Natural killer cell (primary cell): ENCODE data around the gene CBFA2T3. TPM values are rescaled to one million over a fixed set of nuclear protein-coding genes. Genes with fewer than 3 reads are reported as not detected.
A peak's percentile ranks its signal among the peaks of the same experiment; 100 is the strongest.

ENCODE experiments used
- ATAC-seq, 3 donors: fragments of 150-1000 bp in 2 of 3; fragments of 200-7000 bp in 1 of 3; cut with Tn5 transposase; 1 replicate in 1 of 3; 2 replicates in 2 of 3; pipeline ENCODE4 v1.10.0; 2021; ENCODE audit warnings: mild to moderate bottlenecking in 2 of 3, moderate library complexity in 2 of 3
- DNase-seq, 2 donors: peaks; one replicate each; pipeline versions ENCODE4 v3.0.0 to v3.0.0-alpha.2; 2013 to 2021; ENCODE audit warnings: mixed read lengths in 1 of 2
- H3K27ac ChIP-seq: one replicate; pipeline ENCODE4 v1.5.1; 2013; ENCODE audit warnings: mild to moderate bottlenecking, low read length
- H3K27me3 ChIP-seq: one replicate; pipeline ENCODE4 v1.6.1; 2013; ENCODE audit warnings: low read length; ENCODE audit not compliant: control insufficient read depth, insufficient read depth
- H3K36me3 ChIP-seq: one replicate; pipeline ENCODE4 v1.6.1; 2013; ENCODE audit warnings: low read length; ENCODE audit not compliant: control insufficient read depth, insufficient read depth
- H3K4me1 ChIP-seq: one replicate; pipeline ENCODE4 v1.6.1; 2013; ENCODE audit warnings: low read length; ENCODE audit not compliant: control insufficient read depth, insufficient read depth
- H3K4me3 ChIP-seq: one replicate; pipeline ENCODE4 v1.5.1; 2013; ENCODE audit warnings: low read length
- H3K9me3 ChIP-seq: one replicate; pipeline ENCODE4 v1.6.1; 2013; ENCODE audit warnings: low read length; ENCODE audit not compliant: control insufficient read depth, insufficient read depth
- H3K27ac Mint-ChIP-seq, 2 donors: one replicate each; pipeline ENCODE4 v1.8.0; 2022; ENCODE audit warnings: mild to moderate bottlenecking in 2 of 2, mixed read lengths in 2 of 2, moderate library complexity in 1 of 2
- H3K27me3 Mint-ChIP-seq, 2 donors: one replicate each; pipeline ENCODE4 v1.8.0; 2022; ENCODE audit warnings: low read depth in 2 of 2, mixed read lengths in 2 of 2
- H3K36me3 Mint-ChIP-seq: one replicate; pipeline ENCODE4 v1.8.0; 2022; ENCODE audit warnings: mixed read lengths
- H3K4me1 Mint-ChIP-seq, 2 donors: one replicate each; pipeline ENCODE4 v1.8.0; 2022; ENCODE audit warnings: mixed read lengths in 2 of 2
- H3K4me3 Mint-ChIP-seq: one replicate; pipeline ENCODE4 v1.8.0; 2022; ENCODE audit warnings: mild to moderate bottlenecking, moderate library complexity, mixed read lengths
- H3K9me3 Mint-ChIP-seq, 2 donors: one replicate each; pipeline ENCODE4 v1.8.0; 2022; ENCODE audit warnings: mixed read lengths in 2 of 2
- WGBS: methylation state at CpG from one replicate; pipeline ENCODE4 v1.1.7; 2013; ENCODE audit warnings: missing lambda C conversion rate; ENCODE audit not compliant: insufficient coverage; 5-methylcytosine and 5-hydroxymethylcytosine counted together
- intact Hi-C: fragments of 100-400 bp; cut with micrococcal nuclease; formaldehyde crosslinking; loops from one replicate; pipeline ENCODE4 v1.14.2; 2022
- total RNA-seq, 4 donors: library from RNA; stranded (reverse); fragments of 120-200 nt in 1 of 4; gene quantifications; one replicate each; pipeline versions ENCODE4 v1.2.3 to v1.2.4, GENCODE V29; 2013 to 2022
- TF ChIP-seq, protein P1 (sequence below): fragments of 200-600 bp; IDR thresholded peaks from one replicate; pipeline ENCODE4 v1.8.0; 2022; ENCODE audit warnings: antibody characterized with exemption

Gene CBFA2T3
- total RNA-seq, 3 donors from 2014 or later (not counting 1 experiment from before 2014, with no cell fraction given): 2.5 to 7.8 (median 4.2) TPM

DNA sequence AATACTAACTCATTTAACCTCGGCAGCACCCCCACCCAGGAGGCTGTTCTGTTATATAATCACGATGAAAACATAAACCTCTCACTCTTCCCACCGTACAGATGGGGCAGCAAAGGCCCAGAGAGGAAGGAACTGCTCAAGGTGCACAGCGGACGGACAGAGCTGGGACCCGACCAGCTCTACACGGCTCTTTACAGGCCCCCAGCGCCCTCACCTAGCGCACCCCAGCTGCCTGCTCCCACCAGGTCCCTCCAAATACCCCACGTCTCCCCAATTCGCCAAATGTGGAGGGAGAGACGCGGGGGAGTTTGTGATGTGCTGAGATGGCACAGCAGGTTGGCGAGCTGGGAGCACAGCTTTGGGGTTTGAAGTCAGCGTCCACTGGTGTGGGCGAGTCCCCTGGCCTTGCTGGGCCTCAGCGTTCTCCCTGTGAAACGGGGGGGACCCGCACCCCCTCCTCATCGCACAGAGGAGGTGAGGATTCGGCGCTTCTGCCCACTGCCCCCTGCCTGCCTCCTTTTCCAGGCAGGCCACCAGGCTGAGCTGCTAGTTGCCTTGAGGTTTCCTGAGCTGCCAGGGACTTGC is 54.1 kb downstream of the CBFA2T3 start:
- intact Hi-C loops: no loop called here
- H3K27me3 Mint-ChIP-seq: no peaks in the 10 kb centered on the region

DNA sequence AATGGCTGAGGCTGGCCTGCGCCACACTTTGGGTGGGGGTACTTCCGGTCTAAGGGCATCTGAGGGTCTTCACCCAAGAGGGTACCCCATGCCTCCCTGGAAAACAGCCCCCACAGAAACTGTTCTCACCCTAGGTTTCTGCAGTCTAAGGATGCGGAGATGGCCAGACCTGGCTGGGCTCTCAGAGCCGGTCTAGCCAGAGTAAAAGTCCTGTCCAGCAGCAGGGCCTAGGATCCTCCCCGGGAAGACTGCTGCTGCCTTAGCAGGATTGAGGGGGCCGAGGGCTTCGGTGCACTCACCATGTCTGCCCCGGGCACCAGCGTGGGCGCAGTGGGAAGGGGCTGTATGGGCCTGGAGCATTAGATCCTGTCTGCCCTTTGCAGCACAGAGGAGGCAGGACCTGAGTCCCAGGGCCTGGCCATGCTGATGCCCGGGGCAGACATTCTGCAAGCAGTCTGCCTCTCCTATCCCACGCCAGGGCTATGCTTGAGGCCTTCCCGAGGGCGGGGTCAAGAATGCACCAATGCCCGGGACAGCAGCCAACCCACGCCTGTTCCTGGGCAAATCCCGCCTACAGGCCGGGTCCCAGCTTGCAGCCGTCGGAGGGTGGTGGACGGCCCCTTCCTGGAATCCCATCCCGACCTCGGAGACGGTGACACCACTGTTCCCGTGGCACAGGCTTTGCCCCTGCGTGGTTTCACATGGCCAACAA is 54.7 kb downstream of the CBFA2T3 start:
- Mint-ChIP-seq H3K4me3 (no peak overlapping the region), H3K9me3 (no peaks in the 10 kb centered on the region), H3K27me3 (no peaks in the 10 kb centered on the region), H3K27ac (no peak overlapping the region), H3K36me3 (no peaks in the 10 kb centered on the region), H3K4me1 (no peaks in the 10 kb centered on the region)
- H3K27me3 ChIP-seq: no peaks in the 10 kb centered on the region
- 65% methylated on average over 26 of the region's 26 CpGs for WGBS
- ATAC-seq (no peak), DNase-seq (no peak)
- H3K27ac ChIP-seq: no peak overlapping the region
- intact Hi-C loops: no loop called here
- H3K4me3 ChIP-seq: no peak overlapping the region
- no peaks in the 10 kb centered on the region for H3K36me3 ChIP-seq
- H3K9me3 ChIP-seq: no peaks in the 10 kb centered on the region
- TF ChIP-seq, protein P1, sequence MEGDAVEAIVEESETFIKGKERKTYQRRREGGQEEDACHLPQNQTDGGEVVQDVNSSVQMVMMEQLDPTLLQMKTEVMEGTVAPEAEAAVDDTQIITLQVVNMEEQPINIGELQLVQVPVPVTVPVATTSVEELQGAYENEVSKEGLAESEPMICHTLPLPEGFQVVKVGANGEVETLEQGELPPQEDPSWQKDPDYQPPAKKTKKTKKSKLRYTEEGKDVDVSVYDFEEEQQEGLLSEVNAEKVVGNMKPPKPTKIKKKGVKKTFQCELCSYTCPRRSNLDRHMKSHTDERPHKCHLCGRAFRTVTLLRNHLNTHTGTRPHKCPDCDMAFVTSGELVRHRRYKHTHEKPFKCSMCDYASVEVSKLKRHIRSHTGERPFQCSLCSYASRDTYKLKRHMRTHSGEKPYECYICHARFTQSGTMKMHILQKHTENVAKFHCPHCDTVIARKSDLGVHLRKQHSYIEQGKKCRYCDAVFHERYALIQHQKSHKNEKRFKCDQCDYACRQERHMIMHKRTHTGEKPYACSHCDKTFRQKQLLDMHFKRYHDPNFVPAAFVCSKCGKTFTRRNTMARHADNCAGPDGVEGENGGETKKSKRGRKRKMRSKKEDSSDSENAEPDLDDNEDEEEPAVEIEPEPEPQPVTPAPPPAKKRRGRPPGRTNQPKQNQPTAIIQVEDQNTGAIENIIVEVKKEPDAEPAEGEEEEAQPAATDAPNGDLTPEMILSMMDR: no peak
- H3K4me1 ChIP-seq: peaks cover 24% of the 10 kb centered on the region

More for the DNA sequence above, 54.1 kb downstream of the CBFA2T3 start:
- no peak overlapping the region for H3K27ac Mint-ChIP-seq
- TF ChIP-seq, protein P1: no peak
- peaks cover 24% of the 10 kb centered on the region for H3K4me1 ChIP-seq
- H3K4me3 ChIP-seq: no peak overlapping the region
- DNase-seq: no peak
- H3K9me3 Mint-ChIP-seq: no peaks in the 10 kb centered on the region
- H3K36me3 ChIP-seq: no peaks in the 10 kb centered on the region
- no peaks in the 10 kb centered on the region for H3K27me3 ChIP-seq
- no peak overlapping the region for H3K27ac ChIP-seq
- no peaks in the 10 kb centered on the region for H3K9me3 ChIP-seq
- WGBS: 71% methylated on average over 22 of the region's 22 CpGs
- no peak overlapping the region for H3K4me3 Mint-ChIP-seq
- no peaks in the 10 kb centered on the region for H3K36me3 Mint-ChIP-seq
- H3K4me1 Mint-ChIP-seq: no peaks in the 10 kb centered on the region
- ATAC-seq: no peak

DNA sequence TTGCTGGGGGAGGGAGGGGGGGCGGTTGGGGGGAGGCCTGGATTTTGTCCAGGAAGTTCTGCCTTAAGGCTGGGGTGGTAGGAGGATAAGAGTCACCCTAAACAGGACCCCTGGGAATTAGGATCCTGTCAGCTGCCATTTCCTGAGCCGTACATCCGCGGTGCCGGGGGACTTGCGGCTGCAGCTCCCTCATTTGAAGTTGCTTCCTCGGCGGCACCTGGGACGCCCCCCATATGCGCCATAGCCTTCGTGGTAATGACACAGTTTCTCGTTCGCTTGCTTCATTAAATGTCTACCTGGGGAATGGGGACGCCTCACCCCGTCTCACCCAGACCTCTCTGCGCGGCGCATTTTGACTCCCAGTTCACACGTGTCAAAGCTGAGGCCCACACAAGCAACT is 55.4 kb downstream of the CBFA2T3 start:
- H3K9me3 ChIP-seq: no peaks in the 10 kb centered on the region
- intact Hi-C loops: no loop called here
- H3K4me1 ChIP-seq: peaks cover 24% of the 10 kb centered on the region
- peak in 1 of 2 donors; percentile 32 for DNase-seq
- Mint-ChIP-seq H3K9me3 (no peaks in the 10 kb centered on the region), H3K4me3 (no peak overlapping the region), H3K4me1 (no peaks in the 10 kb centered on the region), H3K36me3 (no peaks in the 10 kb centered on the region), H3K27ac (no peak overlapping the region), H3K27me3 (no peaks in the 10 kb centered on the region)
- TF ChIP-seq, protein P1: no peak
- 52% methylated on average over 19 of the region's 19 CpGs for WGBS
- ATAC-seq: no peak
- no peak overlapping the region for H3K4me3 ChIP-seq
- H3K27me3 ChIP-seq: no peaks in the 10 kb centered on the region
- H3K36me3 ChIP-seq: no peaks in the 10 kb centered on the region
- no peak overlapping the region for H3K27ac ChIP-seq
